AG10803 (cell line): Measurements from ENCODE around the gene VAV2.

Source experiments
- DNase-seq: peaks from one replicate; pipeline ENCODE4 v3.0.0; 2010; ENCODE audit warnings: low read depth
- H3K4me3 ChIP-seq: 2 replicates; pipeline ENCODE4 v1.5.1; 2011; ENCODE audit warnings: mild to moderate bottlenecking, low read length, control low read depth
- CTCF ChIP-seq: conservative IDR thresholded peaks from 2 replicates; pipeline ENCODE4 v1.5.1; 2011; ENCODE audit warnings: mild to moderate bottlenecking, low read length, control low read depth, inconsistent platforms

VAV2 gene

DNA sequence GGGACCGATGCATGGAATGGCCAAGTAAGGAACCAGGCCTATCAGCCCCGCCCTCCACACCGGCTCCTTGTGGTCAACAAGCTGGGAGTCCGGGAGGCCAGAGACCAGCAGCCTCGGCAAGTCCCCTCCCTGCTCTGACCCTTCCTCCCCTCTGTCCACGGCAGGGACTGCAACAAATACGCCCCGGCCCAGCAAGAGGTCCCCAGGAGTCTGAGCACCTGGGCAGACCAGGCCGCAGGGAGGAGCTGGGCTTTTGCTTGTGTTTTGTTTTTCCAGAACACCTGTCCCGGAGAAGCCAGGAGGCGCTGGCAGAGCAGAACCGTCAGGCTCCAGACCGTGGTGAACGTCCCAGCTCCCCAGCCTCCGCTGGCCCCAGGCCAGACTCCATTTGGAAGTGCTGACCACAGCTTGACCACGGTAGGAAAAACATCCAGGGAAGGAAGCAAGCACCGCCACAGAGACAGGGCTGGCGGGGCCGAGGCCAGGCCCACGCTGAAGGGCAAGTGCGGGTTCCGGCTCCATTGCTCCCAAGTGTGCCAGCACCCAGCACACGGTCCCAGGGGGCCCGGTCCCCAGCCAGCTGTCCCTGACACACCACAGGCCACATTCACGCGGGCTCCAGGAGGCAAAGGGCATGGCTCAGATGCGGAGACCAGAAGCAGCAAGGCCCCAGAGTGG is 56.7 kb downstream of the VAV2 start:
- no peak overlapping the region for H3K4me3 ChIP-seq
- TF ChIP-seq CTCF, result no peak
- DNase-seq, result peak; percentile 20

DNA sequence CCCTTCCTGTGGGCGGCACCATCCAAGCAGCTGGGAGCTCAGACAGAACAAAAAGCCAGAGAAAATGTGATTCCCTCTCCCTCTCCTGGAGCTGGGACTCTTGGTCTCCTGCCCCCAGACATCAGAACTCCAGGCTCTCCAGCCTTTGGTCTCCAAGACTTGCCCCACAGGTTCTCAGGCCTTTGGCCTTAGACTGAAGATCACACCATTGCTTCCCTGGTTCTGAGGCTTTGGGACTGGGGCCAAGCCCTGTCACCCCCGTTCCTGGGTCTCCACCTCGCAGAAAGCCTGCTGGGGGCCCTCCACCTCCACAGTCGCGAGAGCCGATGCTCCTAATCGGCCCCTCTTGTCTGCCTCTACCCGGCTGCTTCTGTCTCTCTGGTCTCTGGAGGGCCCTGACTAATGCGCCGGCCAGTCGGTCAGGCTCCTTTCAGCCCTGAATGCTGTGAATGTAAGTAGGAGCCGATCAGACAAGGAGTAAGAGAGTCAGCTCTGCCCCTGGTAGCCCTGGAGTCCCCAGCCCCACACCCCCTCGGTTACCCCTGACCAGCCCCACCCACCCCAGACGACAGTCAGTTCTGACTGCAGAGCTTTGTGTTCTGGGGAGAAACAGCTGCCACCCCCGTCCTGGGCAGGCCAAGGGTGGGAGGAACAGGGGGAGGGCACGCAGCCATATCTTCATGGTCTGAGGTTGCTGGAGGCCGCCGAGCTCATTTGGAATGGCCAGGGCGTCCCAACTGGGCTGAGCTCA is 57.5 kb downstream of the VAV2 start:
- no peak overlapping the region for H3K4me3 ChIP-seq
- no peak for DNase-seq
- no peak for TF ChIP-seq CTCF

DNA sequence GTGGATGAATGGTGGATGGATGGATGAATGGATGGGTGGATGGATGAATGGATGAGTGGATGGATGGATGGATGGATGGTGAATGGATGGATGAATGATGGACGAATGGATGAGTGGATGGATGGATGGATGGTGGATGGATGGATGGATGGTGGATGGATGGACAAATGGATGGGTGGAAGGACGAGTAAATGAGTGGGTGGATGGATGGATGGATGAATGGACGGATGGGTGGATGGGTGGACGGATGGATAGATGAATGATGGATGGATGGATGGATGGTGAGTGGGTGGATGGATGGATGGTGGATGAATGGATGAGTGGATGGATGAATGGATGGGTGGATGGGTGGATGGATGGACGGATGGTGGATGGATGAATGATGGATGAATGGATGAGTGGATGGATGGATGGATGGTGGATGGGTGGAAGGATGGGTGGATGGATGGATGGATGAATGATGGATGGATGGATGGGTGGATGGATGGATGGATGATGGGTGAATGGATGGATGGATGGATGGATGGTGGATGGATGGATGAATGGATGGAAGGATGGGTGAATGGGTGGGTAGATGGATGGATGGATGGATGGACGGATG is 58.6 kb downstream of the VAV2 start:
- TF ChIP-seq CTCF, result no peak
- no peak for DNase-seq

GRCh38 chr9:133932633-133933032 is 59.5 kb downstream of the VAV2 start:
- DNase-seq, result no peak
- TF ChIP-seq CTCF, result no peak
- no peak overlapping the region for H3K4me3 ChIP-seq

More for the DNA sequence above, 58.6 kb downstream of the VAV2 start:
- H3K4me3 ChIP-seq, result no peak overlapping the region

DNA sequence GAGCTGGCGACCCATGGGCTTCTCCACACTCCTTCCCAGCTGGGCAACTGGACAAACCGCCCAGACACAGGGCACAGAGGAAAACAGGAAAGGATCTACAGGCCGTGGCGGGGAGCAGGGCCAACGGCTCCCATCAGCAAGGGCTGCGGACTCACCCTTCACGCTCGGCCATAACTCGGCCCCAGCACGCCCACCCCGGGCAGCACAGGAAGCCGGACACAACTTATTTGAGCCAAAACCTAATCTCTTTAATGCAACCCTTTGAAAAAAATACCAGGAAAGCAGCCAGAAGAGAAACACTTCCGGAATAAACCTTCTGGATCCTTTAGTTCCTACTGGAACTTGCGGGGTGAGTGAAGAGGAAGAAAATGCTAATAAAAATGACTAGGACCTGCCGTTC is 59.9 kb downstream of the VAV2 start:
- no peak for TF ChIP-seq CTCF
- H3K4me3 ChIP-seq, result no peak overlapping the region
- DNase-seq, result no peak

- no peak for TF ChIP-seq CTCF
- H3K4me3 ChIP-seq, result no peak overlapping the region
- no peak for DNase-seq
These were observed 61.2 kb downstream of the VAV2 start for GRCh38 chr9:133930682-133931485.
